ENCODE data around the gene SMPX.
A peak's percentile ranks its signal among the peaks of the same experiment; 100 is the strongest.

Gene SMPX

GRCh38 chrX:21725496-21725895, 32.4 kb downstream of the SMPX start:
- TF ChIP-seq REST (IDR thresholded peaks at IDR 0.05; ENCODE audit: insufficient replicate concordance, low read depth) (no peak), GABPA (IDR thresholded peaks at IDR 0.05; ENCODE audit: low read depth) (no peak), CTCF (IDR thresholded peaks at IDR 0.05; ENCODE audit: insufficient read depth, low read length) (no peak), SPI1 (IDR thresholded peaks at IDR 0.05; ENCODE audit: borderline replicate concordance, low read depth) (no peak)
- DNase-seq (ENCODE audit: low read depth in 1 of 2, low spot score in 1 of 2), result no peak
- H3K27me3 ChIP-seq (ENCODE audit: insufficient read depth, poor library complexity, severe bottlenecking), result no peaks in the 10 kb centered on the region
- H3K27ac ChIP-seq (replicated peaks), result no peak overlapping the region
- H3K4me3 ChIP-seq (replicated peaks; ENCODE audit: insufficient read depth, low read length), result no peak overlapping the region

GRCh38 chrX:21723814-21724213, 34.1 kb downstream of the SMPX start:
- TF ChIP-seq CTCF (IDR thresholded peaks at IDR 0.05; ENCODE audit: insufficient read depth, low read length) (no peak), GABPA (IDR thresholded peaks at IDR 0.05; ENCODE audit: low read depth) (no peak), REST (IDR thresholded peaks at IDR 0.05; ENCODE audit: insufficient replicate concordance, low read depth) (no peak), SPI1 (IDR thresholded peaks at IDR 0.05; ENCODE audit: borderline replicate concordance, low read depth) (no peak), POLR2AphosphoS5 (IDR thresholded peaks at IDR 0.05; ENCODE audit: low read depth) (no peak)
- DNase-seq (ENCODE audit: low read depth in 1 of 2, low spot score in 1 of 2), result no peak
- no peaks in the 10 kb centered on the region for H3K27me3 ChIP-seq (ENCODE audit: insufficient read depth, poor library complexity, severe bottlenecking)
- H3K4me3 ChIP-seq (replicated peaks; ENCODE audit: insufficient read depth, low read length), result no peak overlapping the region
- H3K27ac ChIP-seq (replicated peaks), result no peak overlapping the region

- no peak for DNase-seq (ENCODE audit: low read depth in 1 of 2, low spot score in 1 of 2)
- no peak for TF ChIP-seq SPI1 (IDR thresholded peaks at IDR 0.05; ENCODE audit: borderline replicate concordance, low read depth)
- no peak for TF ChIP-seq POLR2AphosphoS5 (IDR thresholded peaks at IDR 0.05; ENCODE audit: low read depth)
- TF ChIP-seq REST (IDR thresholded peaks at IDR 0.05; ENCODE audit: insufficient replicate concordance, low read depth), result peak; percentile 91
- no peak for TF ChIP-seq GABPA (IDR thresholded peaks at IDR 0.05; ENCODE audit: low read depth)
- TF ChIP-seq CTCF (IDR thresholded peaks at IDR 0.05; ENCODE audit: insufficient read depth, low read length), result no peak
- Histone ChIP-seq H3K27ac (replicated peaks) (no peak overlapping the region), H3K4me3 (replicated peaks; ENCODE audit: insufficient read depth, low read length) (no peak overlapping the region), H3K27me3 (ENCODE audit: insufficient read depth, poor library complexity, severe bottlenecking) (no peaks in the 10 kb centered on the region)
Measured at GRCh38 chrX:21723084-21723483, 34.8 kb downstream of the SMPX start.

Measured in HL-60 (cell line).